NCI-H446 (cell line): ENCODE data around the gene ATP13A4.

Experiments
- DNase-seq, 2 experiments: peaks; one replicate each; lab custom pipeline; 2025; lab: John Stamatoyannopoulos, UW

Gene ATP13A4

DNA sequence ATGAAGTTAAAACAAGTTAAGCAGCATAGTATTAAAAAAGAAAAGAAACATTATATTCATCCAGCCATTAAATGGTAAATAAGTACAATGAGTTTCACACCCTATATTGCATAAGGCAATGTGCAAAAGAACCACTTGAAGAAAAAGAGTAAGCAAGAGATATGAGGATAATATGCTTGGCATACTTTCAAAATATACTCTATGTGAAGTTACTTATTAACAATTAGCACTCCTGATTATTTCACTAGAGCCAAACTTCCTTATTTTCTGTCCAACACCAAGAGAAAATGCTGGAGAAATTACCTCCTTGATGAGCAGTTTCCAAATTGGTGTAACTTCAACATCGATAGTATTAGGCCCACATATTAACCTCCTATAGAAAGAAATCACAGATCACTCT, 63.7 kb downstream of the ATP13A4 start:
- DNase-seq: no peak

DNA sequence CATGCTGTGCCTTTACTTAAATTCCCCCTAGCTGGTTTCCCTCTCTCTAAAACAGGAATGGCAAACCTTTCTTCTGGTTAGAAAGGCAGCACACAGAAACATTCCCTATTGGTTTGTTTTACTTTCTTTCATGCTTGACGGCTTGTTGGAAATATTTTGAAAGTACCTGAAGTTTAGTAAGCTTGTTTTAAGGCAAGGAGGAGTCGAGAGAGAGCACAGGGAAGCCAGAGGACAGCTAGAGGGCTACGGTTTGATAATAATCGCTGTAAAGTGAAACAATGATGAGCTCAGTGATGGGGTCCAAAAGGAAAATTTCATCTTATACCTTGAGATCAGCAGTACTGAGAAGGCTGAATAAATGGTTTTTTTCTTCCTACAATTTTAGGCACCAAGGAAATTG, 64.1 kb downstream of the ATP13A4 start:
- DNase-seq: no peak

DNA sequence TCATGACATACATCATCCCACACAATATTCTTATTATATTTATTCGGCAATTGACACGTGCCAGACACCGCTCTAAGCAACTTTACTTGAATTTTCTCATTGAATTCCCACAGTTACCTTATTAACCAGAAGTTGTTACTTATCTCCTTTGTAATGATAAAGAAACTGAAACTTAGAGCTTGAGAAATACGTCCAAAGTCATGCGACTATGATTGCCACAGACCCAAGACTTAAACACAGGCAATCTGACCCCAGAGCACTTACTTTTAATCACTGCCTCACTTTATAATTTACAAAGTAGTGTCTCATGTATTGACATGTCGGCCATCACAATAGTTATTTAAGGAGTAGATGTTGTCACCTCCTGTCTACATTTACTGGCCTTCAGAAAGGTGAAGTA, 64.7 kb downstream of the ATP13A4 start:
- DNase-seq: no peak

DNA sequence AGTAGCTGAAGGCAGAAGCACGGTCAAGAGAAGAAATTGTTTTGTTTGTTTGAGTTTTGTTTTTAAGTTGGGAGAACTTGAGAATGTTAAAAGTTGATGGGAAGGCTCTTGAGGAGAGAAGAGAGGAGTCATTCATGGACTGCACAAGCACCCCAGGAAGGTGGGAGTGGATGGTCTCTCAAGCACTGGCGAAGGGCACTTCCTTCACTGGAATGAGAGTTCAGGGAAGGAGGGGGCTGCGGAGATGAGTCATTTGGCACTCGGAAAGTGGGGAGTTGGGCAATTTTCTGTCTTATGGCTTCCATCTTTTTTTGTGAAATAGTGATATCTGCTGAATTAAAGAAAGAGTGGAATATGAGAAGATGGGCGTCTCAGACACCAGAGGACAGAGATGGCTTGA, 66.0 kb downstream of the ATP13A4 start:
- DNase-seq: no peak

DNA sequence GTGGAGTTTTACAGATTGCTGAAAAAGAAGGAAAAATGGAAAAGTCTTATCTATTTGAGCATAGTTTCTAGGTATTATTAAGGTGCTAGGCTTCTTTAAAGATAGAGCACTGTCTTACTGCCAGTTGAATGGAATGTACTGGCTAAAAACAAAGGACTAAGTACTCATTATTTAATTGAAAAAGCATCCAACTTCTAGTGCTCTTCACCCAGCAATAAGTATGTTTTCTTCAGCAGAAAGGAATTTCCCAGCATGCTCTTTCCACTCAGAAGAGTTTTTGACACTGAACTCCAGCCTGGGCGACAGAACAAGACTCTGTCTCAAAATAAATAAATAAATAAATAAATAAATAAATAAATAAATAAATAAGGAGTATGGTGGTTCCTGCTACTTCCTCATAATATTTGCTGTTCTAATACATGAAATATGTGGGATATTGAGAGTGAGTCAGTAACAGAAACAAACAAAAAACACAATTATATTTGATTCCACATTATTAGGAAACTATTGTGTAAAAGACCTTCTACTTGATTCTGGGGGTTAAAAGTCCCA, 70.6 kb downstream of the ATP13A4 start:
- DNase-seq: no peak

DNA sequence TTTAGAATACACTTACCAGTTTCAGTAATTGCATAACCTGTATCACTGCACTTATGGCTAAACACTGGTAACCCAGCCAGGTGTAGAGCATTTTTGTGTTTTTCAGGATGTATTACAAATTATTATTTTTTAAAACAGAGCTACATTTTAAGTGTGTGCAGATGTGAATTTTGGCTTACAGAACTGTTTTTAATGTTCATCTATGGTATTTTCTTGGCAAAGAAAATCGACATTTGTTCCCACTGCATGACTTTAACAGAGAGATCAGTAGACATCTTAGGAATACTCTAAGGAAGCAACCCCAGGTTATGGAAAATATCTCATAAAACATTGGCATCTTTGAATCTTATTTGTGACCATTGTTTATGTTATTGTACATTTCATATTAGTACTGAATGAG, 73.3 kb downstream of the ATP13A4 start:
- no peak for DNase-seq

DNA sequence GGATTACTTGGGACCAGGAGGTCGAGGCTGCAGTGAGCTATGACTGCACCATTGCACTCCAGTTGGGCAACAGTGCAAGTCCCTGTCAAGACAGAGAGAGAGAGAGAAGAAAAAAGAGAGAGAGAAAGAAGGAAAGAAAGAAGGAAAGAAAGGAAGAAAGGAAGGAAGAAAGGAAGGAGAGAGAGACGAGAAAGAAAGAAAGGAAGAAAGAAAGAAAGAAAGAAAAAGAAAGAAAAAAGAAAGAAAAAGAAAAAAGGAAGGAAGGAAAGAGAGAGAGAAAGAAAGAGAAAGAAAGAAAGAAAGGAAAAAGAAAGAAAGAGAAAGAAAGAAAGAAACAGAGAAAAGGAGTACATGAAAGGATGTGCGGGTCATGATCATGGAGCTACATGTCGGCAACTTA, 80.2 kb downstream of the ATP13A4 start:
- no peak for DNase-seq

DNA sequence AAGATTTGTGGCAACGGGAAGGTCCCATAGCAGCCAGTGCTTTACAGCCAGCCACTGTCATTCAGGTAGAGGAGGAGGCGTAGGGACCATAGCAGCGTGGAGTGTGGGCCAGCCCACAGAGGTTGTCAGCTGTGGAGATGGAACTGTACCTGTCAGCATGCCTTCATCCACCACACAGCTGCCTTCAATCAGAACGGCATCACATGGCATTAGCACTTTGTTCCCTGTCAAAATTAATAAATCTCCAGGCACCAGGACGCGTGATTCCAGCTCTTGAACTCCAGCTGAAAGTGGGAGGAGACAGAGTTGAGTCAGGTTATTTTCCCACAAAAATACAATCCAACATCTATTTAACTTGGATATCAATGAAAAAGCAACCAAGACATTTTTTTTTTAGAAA, 84.0 kb downstream of the ATP13A4 start:
- no peak for DNase-seq

DNA sequence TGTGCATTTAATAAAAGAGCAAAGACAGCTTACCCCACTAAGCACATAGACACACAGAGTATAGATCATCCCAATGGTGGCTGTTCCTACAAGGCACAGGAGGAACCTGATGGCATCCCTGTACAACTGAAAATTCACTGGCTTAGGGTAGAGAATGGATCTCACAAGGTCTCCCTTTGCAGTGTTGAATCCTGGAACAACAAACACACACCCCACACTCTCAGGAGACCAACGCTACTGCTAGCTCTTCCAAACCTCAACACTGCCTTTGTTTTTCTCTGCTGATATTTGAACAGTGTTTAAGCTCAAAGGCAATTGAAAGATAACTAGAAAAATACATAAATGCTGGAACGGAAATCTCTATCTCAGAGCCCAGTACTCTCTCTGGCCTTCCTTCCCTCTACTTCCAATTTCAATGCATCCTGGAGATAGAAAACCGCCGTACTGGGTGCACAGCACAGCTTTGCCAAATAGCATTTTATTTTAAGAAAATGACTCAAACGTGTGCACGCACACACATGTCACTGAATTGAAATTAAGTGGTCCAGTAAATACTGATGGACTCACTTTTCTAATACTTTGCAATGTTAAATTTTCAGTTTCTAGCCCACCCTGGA, 88.6 kb downstream of the ATP13A4 start:
- no peak for DNase-seq

DNA sequence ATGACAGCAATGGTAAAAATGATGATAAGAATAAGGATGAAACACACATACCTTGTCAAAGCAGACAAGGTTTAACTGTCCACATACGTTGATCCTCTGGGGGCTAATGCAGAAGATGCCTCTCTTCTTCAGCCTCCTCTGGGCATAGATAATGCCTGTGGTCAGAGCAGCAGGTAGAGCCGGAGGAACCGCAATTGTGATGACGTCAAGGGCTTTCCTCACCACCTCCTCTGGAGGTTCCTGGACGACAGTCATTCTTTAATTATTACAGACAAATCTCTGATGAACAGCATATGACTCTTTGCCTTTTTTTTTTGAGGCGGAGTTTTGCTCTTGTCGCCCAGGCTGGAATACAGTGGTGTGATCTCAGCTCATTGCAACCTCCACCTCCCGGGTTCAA, 89.8 kb downstream of the ATP13A4 start:
- no peak for DNase-seq

DNA sequence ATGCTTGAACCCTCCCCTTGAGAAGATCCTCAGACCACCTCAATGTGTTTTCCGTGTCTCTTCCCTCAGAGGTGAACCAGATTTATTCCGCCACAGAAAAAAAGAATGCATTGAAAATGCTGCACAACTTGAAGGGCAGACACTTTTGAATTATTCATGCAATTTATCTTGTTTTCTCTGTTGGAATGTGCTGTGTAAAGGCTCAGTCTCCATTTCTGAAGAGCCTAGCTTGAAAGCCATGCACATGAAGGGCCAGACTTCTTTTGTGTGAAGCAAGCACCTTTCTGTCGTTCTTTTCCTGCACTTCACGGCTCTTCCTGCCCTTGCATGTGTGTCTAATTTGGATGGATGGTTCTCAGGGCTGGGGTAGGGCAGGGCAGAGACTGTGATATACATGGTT, 97.2 kb downstream of the ATP13A4 start:
- DNase-seq: no peak

DNA sequence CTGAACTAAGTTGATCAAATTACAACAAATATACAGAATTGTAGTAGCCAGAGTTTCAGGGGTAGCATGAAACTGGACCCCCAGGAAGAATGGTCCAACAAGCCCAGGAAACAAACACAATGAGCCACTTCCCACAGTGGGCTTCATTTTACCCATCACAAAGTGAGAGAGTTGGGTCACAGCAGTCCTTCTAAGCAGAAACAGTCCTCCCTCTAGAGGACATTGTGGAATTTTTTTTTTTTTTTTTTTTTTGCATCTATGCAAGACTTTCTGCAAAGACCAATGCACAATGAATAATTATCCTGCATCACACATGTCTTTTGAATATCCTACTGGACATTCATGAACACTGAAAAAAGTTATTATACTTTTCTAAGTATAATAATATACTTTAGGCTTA, 102.4 kb downstream of the ATP13A4 start:
- no peak for DNase-seq

DNA sequence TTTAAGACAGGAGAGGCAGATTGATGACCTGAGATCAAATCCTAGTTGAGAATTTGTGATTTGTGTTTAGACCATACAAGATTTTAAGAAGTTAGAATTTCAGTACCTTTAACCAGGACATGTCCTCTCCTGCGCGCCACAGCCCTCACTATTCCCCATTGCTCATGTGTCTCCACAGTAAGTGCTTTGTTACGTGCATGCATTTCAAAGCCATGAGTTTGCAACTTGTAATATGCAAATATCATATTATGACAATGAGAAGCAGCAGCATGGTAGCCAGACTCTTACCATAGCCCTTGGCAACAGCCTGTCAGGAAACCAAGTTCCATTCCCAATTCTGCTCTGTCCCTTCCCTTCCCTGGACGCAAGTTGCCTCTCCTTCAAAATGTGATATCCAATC, 102.8 kb downstream of the ATP13A4 start:
- no peak for DNase-seq

DNA sequence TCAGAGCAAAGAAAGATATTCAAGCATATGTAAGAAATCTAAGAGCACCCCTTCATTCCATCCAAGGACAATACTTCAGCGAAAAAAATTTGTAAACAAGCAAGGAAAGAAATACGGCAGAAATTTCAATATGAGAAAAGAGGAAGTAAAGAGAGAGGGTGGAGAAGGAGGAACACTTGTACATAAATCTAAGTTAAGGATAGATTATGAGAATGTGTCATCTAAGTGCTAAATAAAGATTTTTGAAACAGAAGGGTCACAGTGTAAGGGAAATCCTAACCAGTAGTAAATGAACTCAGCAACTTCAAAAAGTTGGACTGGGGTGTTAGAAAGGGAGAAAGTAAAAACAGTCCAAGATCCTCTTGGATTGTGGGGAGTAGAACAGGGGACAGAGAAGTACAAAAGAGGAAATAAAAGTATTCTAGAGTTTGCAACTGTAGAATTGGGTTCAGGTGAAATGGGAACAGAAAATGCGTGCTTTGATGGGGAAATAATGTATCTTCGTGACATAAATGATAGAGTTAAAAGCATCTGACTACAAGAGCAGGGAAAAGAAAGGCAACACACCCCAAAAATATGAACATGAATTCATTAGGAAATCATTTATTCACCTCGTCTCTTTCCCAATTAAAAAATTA, 107.6 kb downstream of the ATP13A4 start:
- DNase-seq: no peak

DNA sequence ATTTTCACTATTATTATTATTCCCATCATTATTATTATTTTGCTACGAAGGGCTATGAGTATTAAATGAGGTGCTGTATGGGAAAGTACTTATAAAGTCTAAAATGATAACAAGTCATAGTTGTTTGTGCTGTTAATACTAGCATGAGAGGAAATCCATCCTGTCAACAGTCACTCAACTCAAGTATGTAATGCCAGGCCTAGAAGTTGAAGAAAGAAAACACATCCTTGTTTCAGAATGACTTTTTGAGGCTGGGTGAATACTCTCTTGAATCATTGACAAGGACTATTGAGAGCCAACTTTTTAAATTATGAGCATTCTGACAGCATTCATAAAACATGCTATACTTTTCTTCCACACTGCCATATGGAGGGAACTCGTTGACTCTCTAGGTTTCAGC, 115.3 kb downstream of the ATP13A4 start:
- no peak for DNase-seq

DNA sequence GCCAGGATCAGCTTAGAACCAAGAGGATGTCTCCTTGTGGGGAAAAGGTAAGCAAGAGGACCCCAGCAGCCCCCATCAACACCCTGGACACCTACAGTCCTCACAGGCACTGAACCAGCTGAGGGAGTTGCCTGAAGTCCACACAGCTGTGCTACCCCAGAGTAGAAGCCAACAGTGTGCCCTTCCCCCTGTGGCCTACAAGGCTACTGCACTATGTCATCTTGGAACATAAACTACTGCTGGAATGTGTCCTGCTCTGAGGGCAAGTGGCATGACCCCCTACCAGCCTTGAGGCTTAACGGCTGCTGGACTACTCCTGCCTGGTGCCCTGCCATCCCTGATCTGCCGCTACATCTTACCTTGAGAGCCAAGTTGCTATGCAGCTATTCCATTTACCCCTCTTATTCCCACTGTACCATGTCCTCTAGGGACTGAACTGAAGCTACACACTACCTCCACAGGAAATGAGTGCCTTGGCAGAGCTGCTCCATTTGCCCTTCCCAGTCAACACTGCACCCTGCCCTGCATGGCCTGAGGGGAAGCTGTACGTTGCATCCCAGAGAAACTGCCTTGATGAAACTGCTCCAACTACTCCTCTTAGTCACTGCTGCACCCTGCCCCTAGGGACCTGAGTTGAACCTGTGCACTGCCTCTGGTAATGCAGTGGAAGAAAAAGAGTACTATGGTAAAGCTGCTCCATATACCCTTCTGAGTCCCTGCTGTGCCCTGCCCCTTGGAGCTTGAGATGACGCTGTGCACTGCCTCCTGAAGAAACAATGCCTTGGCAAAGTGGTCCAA, 135.9 kb downstream of the ATP13A4 start:
- no peak for DNase-seq

DNA sequence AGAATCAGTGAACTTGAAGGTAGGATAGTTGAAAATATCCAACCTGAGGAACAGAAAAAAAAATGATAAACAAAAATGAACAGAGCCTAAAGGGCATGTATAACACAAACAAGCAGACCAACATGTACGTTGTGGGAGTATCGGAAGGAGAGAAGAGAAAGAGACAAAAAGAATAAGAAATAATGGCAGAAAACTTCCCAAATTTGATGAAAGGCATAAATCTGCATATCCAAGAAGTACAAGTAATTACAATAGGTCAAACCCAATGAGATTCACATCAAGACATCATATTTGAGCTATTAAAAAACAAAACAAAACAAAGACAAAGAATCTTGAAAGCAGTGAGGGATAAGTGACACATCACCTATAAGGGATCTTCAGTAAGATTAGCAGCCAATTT, 138.1 kb downstream of the ATP13A4 start:
- DNase-seq: no peak

DNA sequence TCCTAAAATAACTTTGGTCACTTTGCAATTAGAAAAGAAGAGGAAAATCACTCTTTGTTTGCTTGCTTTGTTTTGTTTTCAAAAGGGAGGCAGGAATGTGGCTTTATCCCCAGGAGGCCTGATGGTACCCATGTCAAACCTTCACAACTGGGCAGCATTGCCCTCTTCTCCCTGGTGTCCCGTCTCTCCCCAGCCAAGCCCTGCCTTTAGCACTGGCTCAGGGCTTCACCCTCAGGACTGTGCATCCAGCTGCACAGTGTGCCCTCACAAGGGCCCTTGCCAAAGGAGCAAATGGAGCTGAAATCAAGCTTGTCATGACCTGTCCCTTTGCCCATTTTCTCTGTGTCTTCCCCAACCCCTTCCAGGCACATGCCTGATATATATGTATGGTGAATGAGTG, 147.0 kb downstream of the ATP13A4 start:
- no peak for DNase-seq

DNA sequence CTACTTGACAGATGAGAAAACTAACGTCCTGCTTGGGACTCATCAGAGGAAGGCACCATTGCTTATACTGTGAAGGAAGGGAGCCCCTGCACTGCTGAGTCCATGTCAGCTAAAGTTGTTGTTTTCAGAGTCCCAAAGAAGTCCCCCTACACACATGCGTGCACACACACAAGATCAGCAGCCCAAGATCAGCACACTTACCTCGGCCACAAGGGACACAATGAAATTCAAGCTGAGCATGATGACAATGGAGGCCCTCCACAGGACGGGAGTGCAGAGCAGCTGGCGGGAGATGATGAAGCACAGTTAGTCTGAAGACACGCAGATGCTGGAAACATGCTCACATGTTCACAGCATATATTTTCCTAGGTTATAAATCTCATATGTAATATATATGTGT, 147.6 kb downstream of the ATP13A4 start:
- no peak for DNase-seq

DNA sequence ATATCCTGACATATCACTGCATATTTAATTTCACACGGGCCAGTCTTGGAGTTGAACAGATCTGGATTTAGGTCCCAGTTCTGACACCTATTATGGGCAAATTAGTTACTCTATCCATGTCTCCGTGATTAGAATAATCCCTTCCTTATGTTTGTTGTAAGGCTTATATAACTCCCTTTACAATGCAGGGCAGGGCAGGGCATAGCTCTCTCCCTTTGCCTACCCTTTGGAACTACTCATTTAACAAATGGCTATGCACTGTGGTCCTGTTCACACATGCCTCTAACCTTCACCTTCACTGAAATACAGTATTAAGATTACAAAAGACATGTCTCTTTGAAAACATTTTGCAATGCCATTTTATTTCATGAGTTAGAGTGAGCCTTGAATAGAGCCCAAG, 151.4 kb downstream of the ATP13A4 start:
- DNase-seq: no peak

DNA sequence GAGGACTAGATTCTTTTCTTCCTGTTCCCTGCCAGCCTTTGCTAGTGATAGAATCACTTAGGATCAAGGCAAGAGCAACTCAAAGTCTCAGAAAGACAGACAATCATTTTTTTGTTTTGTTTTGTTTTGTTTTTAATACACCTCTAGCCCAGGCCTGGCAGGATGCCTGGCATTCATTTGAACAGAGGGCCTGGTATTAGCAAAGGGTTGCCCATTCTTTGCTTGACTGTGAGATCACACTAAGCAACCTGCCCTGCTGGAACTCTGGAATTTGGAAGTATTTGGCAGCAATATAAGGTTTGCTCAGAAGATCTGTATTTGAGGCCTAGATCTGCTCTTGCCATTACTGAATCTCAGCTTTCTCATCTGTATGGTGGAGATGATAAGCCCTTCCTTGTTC, 154.4 kb downstream of the ATP13A4 start:
- DNase-seq: no peak

DNA sequence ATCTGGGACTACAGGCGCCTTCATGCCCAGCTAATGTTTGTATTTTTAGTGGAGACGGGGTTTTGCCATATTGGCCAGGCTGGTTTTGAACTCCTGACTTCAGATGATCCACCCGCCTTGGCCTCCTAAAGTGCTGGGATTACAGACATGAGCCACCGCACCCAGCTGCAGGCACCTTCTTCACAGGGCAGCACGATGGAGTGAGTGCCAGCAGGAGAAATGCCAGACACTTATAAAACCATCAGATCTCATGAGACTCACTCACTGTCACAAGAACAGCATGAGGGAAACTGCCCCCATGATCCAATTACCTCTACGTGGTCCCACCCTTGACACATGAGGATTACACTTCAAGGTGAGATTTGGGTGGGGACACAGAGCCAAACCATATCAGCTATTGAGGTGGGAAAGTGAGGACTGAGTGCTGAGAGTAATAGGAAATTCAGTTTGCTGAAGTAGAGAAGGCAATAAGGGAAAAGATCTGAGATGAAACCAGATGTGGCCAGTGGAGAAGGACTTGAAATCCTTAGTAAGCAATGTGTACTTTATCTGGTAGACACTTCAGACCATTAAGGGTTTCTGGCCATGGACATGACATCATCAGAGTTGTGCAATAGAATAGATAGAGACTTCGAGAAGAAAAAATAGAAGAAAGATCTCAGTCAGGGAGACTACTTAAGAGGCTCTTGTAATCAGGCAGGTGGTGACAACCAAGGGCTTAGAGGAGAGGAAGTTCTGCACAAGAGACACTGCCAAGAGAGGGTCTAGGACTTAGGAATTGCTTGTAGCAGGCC, 158.0 kb downstream of the ATP13A4 start:
- DNase-seq: no peak
